GM12875 (cell line): ENCODE measurements around the gene EXOC1.
"Not testable (repeated sequence)": the region's sequence is repeated elsewhere in the genome, so short reads cannot be mapped to it uniquely, and the experiment has no call there.

Experiments used
- H3K4me3 ChIP-seq: one replicate; pipeline ENCODE4 v1.5.1; 2011; ENCODE audit warnings: low read depth, low read length, control low read depth
- CTCF ChIP-seq: IDR thresholded peaks from 2 replicates; pipeline ENCODE4 v1.5.1; 2011; ENCODE audit warnings: low read depth, mild to moderate bottlenecking, control low read depth, inconsistent platforms, low read length, moderate library complexity, borderline replicate concordance; ENCODE audit not compliant: insufficient read depth

Gene EXOC1

GRCh38 chr4:55837903-55838302 is 15.5 kb upstream of the EXOC1 start:
- no peak overlapping the region for H3K4me3 ChIP-seq
- no peak for TF ChIP-seq CTCF

GRCh38 chr4:55838356-55838755 is 15.1 kb upstream of the EXOC1 start:
- no peak for TF ChIP-seq CTCF

GRCh38 chr4:55838952-55839351 is 14.5 kb upstream of the EXOC1 start:
- no peak for TF ChIP-seq CTCF
- no peak overlapping the region for H3K4me3 ChIP-seq

More at GRCh38 chr4:55838356-55838755, 15.1 kb upstream of the EXOC1 start:
- H3K4me3 ChIP-seq, result no peak overlapping the region

- no peak overlapping the region for H3K4me3 ChIP-seq
- TF ChIP-seq CTCF, result no peak
Observed at GRCh38 chr4:55840956-55841355, 12.5 kb upstream of the EXOC1 start.

GRCh38 chr4:55841373-55842239 is 11.8 kb upstream of the EXOC1 start:
- H3K4me3 ChIP-seq, result not testable (repeated sequence)

GRCh38 chr4:55842312-55842711 is 11.1 kb upstream of the EXOC1 start:
- not testable (repeated sequence) for H3K4me3 ChIP-seq

- no peak overlapping the region for H3K4me3 ChIP-seq
- no peak for TF ChIP-seq CTCF
Observed at GRCh38 chr4:55849724-55850123, 3.7 kb upstream of the EXOC1 start.

- no peak overlapping the region for H3K4me3 ChIP-seq
- TF ChIP-seq CTCF, result no peak
Observed at GRCh38 chr4:55851885-55852284, 1.6 kb upstream of the EXOC1 start.
